Dedifferentiated amniotic fluid mesenchymal stem cell (primary cell): Measurements from ENCODE around the gene SUDS3.
"Not testable (repeated sequence)": the region's sequence is repeated elsewhere in the genome, so short reads cannot be mapped to it uniquely, and the experiment has no call there.

Experiments
- DNase-seq: peaks from one replicate; pipeline ENCODE4 v3.0.0-alpha.2; 2016; ENCODE audit errors: extremely low spot score

The SUDS3 gene, protein sequence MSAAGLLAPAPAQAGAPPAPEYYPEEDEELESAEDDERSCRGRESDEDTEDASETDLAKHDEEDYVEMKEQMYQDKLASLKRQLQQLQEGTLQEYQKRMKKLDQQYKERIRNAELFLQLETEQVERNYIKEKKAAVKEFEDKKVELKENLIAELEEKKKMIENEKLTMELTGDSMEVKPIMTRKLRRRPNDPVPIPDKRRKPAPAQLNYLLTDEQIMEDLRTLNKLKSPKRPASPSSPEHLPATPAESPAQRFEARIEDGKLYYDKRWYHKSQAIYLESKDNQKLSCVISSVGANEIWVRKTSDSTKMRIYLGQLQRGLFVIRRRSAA

DNA sequence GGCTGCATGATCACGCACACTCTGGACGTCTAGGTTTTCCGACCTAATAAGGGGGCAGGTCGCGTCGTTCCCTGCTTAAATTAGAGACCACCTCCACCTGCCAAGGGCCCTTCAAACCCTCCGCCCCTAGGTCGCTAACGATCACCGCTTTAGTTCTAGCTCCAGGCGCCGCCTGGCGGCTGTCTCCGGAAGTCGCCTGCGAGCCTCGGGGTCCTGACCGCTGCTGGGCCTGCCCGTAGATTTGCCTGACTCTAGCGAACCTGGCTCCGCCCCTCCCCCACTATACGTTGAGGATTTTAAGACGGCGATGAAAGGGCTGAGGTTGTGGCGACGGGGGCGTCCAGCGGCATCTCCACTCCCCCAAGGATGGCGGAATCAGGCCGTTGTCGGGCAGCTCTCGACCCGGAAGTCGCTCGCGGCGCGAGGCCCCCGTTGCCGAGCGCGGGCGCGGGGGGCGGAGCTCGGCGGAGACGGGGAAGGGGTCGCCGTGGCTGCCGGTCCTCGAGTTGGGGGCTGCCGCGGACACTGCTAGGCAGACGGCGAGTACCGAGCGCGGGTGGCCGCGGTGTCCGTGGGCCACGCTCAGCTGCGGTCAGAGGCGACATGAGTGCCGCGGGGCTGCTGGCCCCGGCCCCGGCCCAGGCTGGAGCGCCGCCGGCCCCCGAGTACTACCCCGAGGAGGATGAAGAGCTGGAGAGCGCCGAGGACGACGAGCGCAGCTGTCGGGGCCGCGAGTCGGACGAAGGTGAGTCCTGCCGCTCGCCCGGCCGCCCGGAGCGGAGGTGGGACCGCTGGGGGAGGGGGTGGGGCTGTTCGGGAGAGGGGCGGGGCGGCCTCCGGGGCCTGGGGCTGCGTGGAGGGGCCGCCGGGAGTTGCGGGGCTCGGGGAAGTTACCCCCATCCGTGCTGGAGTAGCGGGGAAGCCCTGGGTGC, at the start of gene SUDS3:
SUDS3 (plus strand) TSS at position 467 of the 932 bp plus-strand sequence; CDS start at position 604, 137 bp downstream.
- DNase-seq, result peak; percentile 65

DNA sequence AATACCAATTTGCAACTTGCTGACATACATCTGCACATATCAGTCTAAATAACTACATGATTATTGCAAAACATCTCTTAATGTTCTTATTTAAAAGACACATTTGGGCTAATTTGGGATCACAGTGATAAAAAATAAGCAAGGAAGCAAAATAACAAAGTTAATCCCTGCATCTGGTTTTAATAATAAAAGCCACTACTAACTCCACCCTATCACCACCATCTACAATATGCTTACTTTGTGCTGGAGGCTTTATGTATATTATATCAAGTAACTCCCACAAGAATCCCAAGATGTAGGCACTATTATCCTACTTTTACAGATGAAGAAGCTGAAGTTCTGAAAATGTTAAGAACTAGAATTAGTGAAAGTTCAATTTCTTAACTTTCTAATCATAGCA, 49.4 kb upstream of the SUDS3 start:
- peak; percentile 44 for DNase-seq

DNA sequence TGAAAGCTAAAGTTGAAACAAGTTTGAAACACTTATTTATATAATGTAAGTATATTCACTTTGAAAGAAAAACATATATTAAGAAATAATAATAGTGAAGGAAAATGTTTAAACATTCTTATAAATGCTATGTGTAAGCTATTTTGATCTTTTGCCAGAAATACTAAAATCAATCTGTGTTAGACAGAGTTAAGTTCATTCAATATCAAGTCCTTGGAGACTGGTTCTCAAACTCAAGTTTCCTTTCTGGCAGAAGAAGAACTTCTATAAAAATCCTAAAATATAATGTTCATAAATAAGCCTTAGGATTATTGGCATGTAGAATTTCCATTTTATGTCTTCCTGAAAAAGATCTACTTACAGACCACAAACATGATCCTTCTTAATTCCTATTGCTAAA, 49.0 kb upstream of the SUDS3 start:
- DNase-seq, result no peak

DNA sequence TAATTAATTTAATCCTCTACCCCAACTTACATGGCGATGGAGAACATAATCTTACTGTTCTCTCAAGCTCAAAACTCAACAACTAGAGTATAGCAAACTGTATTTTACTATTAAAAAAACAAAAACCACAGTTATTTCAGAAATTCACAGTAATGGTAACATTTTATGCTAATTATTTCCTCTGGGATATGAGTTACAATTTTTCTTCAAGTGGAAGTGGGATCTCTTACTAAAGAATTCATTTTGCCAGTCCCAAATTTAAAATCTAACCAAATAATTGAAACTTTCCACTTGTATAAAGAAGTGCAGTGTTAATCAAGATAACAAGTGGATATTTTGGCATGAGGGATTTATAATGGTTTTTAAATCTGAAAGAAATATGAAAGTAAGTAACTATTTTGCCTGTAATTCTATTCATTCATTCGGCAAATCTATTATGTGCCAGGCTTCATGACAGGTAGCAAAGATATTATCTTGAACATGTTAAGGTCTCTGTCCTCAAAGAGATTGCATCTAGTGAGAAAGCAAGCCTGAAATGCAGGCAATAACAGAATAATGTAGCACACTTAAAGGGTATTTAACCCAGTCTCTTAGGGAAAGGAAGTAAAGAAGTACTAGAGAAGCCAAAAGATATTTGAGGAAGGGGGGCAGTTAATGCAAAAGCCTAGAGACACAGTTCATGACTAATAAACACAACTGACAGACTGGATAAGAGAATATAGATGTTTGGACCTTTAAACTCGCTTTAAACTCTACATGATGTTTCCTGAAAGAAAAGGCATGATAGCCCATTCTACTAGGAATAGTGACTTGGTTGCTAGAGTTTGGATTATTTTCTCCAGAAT, 47.6 kb upstream of the SUDS3 start:
- no peak for DNase-seq

DNA sequence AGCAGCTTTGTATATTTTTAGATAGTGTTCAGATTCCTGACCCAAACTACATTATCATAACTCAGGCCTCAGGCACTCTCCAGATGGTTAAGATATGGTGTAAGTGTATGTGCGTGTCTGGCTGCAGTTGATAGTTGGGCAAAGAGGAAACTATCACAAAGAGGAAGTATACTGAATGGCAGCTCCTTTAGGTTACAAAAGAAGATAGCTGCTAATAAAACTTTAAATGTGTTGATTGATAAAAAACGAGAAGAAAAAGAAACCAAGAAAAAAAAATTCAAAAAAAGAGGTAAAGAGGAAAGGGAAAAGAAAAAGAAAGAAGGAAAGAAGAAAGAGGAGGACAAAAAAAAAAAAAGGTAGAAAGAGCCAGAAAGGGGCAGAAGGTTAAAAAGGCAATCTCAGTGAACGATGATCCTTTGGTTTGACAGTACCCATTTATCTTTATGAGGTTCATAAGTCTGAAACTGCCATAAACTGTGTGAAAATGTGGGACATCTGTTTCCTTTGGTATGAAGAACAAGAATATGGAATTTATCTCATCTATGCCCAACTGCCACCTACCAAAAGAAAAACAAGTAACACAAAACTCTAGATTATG, 45.8 kb upstream of the SUDS3 start:
- DNase-seq, result peak; percentile 82

DNA sequence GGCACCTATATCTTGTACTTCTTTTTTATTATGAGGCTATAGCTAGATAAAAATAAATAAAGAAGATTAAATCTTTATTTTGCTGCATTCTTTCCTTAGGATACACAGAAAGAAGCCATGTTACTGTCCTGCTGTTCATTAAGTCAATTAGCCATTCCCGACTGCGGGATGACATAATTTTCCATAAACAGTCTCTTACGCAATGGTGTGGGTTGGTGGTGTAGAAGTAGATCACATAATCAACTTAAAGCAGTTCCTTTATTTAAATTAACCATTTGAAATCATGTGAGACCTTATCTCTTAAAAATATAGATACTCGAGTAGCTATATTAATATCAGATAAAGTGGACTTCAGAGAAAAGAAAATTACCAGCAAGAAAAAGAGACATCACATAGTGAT, 43.8 kb upstream of the SUDS3 start:
- DNase-seq, result no peak

DNA sequence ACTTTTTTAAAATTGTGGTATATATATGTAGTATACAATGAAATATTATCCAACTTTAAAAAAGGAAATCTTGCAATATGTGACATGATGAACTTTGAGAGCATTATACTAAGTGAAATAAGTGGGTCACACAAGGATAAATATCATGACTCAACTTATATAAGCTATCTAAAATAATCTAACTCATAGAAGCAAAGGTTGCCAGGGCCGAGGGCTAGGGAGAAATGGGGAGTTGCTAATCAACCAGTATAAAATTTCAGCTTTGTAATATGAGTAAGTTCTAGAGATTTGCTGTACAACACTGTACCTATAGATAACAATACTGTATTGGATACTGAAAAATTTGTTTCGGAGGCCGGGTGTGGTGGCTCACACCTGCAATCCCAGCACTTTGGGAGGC, 42.1 kb upstream of the SUDS3 start:
- no peak for DNase-seq

DNA sequence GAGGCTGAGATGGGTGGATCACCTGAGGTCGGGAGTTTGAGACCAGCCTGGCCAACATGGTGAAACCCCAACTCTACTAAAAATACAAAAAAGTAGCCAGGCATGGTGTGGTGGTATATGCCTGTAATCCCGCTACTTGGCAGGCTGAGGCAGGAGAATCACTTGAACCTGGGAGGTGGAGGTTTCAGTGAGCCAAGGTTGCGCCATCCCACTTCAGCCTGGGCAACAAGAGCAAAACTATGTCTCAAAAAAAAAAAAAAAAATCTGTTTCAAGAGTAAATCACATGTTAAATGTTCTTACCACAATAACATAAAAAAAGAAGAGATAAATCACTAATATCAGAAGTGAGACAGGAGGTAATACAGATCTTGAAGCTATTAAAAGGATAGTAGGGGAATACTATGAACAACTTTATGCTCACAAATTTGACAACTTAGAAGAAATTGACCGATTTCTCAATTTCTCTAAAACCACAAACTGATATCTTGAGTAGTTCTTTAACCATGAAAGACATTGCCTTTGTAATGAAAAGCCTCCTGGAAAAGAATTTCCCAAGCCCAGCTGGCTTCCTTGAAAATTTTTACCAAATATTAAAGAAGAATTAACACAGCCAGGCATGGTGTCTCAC, 41.3 kb upstream of the SUDS3 start:
- no peak for DNase-seq

DNA sequence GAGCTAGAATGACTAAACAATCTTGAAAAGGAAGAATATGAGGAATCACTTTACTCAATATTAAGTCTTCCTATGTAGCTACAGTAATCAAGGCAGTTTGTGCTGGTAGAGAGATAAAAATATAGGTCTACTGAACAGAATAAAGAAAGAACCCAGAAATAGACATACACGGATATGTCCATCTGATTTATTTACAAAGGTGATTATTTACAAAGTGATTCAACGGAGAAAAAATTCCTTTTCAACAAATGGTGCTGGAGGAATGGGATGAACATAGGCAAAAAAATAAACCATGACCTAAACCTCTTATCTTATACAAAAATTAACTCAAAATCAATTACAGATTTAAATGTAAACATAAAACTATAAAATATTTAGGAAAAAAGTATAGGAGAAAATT, 40.2 kb upstream of the SUDS3 start:
- no peak for DNase-seq

DNA sequence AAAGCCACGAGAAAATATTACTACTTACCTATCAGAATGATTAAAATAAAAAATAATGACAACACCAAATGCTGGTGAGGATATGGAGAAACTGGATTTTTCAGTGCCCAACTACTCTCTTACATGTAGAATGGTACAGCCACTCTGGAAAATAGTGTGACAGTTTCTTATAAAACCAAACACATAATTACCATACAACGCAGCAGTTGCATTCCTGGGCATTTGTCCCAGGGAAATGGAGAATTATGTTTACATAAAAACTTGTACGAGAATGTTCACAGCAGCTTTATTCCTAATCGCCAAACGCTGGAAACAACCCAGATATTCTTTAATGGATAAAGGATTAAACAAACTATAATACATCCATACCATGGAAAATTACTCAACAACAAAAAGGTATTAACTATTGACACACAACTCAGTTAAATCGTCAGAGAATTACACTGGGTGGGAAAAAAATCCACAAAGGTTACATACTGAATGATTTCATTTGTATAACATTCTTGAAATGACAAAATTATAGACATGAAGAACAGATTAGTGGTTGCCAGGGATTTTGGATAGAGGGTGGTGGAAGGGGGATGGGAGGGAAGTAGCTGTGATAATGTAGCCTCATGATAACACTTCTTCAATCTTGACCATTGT, 39.0 kb upstream of the SUDS3 start:
- DNase-seq, result peak; percentile 71

DNA sequence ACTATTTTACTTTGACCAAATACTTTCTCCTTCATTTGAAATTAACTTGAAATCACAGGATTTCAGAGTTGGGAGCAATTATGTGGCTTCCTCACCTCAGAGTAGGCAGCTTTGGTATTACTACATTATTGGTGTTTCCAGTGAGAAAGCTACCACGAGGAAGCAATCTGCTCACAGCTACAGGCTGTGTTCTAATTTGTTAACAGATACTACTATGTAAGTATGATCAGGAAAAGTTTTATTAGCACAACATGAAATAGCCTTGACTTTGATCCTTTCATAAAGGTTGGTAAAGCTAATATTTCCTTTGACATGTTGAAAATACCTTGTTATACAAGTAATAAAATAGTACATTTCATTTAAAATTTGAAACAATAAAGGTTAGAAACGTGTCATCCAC, 34.3 kb upstream of the SUDS3 start:
- no peak for DNase-seq

DNA sequence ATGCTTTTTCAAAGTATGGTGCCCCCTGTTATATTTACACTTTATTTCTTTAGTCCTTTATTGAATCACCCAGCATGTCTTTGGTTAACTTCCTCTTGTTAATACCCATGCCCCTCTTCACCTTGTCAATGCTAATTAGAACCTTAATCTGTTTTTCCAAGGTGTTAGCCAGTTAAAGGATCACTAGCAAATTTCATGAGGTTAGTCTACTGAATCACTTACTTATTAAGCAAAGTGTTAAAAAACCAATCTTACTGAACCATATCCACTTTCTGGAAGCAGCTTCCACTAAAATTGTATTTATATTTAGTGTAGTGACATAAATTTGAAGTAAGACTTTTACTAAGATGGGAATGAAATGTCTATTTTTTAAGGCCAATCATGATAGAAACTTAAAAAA, 31.5 kb upstream of the SUDS3 start:
- DNase-seq, result no peak

DNA sequence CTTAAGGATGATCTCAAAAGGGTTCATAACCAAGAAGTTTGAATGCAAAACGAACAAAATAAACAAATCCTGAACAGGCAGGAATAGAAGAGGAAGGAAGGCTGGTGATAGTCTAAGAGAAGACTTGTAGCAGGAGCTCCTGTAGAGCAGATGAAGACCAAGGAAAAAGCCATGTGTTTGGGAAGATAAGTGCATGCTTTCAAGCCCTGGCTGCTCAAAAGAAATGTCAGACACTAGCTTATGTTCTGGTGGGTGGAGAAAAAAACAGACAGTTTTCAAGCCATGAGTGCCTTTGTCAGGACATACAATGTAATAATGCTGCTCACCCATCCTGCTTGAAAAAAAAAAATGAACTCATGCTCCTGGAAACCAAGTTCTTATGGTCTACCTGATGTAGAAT, 31.0 kb upstream of the SUDS3 start:
- no peak for DNase-seq

DNA sequence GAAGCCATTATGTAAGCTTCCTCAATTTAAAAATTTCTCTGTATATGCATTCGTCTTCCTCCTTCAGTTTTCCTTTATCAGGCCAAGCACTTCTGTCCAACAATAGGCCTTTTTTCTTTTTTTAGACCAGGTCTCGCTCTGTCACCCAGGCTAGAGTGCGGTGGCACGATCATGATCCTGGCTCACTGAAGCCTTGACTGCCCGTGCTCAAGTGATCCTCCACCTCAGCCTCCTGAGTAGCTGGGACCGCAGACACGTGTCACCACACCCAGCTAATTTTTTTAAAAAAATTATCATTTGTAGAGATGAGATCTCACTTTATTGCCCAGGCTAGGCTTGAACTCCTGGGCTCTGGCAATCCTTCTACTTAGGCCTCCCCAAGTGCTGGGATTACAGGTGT, 29.5 kb upstream of the SUDS3 start:
- DNase-seq, result no peak

DNA sequence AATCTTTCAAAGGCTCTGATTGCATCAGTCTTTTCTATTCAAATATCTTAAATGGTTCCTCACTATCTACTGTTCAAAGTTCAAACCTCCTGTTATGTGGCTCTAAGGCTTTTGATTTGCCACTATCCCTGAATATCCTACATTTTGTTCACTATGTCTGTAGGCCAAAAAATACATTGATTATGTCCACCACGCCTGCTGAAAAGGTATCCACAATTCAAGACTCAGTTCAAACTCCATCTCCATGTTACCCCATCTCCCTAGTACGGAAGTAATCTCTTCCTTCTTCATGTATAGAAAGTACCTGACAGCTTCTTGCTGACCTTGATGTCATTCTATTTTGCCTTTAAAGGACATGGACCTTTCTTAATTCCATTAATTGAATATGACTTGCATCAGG, 28.4 kb upstream of the SUDS3 start:
- no peak for DNase-seq

DNA sequence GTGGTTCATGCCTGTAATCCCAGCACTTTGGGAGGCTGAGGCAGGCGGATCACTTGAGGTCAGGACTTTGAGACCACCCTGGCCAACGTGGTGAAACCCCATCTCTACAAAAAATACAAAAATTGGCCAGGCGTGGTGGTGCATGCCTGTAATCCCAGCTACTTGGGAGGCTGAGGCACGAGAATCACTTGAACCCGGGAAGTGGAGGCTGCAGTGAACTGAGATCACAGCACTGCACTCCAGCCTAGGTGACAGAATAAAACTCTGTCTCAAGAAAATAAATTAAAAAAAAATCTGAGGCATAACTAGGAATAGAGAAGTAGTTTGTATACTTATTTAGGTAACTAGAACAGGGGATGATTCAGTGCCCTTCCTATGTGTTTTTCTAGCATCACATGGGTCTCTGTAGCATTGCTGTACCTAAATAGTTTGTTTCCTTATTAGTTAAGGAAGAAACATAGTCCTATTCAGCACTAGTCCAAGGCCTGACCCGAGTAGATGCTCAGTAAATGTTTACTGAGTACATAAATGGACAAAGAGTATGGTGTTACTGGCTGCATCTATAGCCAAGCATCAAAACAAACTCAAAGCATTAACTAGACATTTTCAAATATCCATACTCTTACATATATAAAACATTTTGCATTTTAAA, 25.3 kb upstream of the SUDS3 start:
- DNase-seq, result no peak

DNA sequence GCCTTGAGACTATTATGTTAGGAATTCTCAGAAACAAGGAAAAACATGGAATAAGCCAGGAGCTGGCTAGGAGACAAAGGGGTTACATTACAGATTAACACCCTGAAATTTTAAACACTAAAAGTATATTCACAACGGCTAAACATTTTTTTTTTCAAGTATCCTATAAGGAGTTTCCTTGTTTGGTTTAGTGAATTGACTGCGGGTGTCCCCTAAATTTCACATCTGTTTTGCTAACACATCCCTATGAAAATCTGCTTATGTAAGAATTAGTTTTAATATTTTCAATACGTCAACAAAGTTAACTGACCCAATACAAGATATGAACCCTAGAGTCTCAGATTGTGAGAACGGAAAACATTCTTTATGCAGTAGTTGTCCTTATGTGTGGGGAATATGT, 22.6 kb upstream of the SUDS3 start:
- no peak for DNase-seq

DNA sequence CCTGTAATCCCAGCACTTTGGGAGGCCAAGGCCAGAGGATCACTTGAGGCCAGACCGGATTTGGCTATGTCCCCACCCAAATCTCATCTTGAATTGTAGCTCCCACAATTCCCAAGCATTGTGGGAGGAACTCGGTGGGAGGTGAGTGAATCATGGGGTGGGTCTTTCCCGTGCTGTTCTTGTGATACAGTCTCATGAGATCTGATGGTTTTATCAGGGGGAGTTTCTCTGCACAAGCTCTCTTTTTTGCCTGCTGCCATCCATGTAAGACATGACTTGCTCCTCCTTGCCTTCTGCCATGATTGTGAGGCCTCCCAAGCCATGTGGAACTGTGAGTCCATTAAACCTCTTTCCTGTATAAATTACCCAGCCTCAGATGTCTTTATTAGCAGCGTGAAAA, 21.9 kb upstream of the SUDS3 start:
- not testable (repeated sequence) for DNase-seq

DNA sequence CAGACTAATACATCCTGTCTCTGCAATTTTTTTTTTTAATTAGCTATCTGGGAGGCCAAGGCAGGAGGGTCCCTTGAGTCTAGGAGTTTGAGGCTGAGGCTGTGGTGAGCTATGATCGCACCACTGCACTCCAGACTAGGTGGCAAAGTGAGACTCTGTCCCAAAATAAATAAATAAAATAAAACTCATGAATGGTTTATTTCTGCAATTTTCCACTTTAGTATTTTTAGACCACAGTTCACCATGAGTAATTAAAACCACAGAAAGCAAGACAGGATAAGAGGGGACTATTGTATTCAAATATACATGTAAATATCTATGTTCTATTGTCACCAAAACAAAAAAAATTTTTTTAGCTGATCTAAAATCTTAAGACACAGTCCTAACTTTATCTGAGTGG, 21.5 kb upstream of the SUDS3 start:
- no peak for DNase-seq

DNA sequence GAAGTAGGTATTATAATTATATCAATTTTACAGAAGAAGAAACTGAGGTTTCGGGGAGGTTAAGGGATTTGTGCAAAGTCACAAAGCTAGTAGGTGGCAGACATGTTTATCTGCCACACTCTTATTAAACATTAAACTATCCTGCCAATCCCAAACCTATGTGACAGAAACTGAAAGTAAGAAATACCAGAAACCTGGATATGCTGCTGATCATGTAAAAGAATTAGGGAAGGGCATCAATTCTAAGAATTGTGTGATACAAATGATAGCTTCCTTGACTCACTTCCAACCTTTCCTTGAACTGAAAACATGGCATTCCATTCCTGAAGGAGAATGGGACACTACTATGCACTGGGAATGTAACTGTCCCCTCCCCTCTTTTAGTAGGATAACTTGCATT, 20.5 kb upstream of the SUDS3 start:
- no peak for DNase-seq
